ENCODE results near the gene FRRS1L.

FRRS1L gene

GRCh38 chr9:109164042-109164441 is 3.0 kb downstream of the FRRS1L start:
- no peak for TF ChIP-seq CTCF (IDR thresholded peaks at IDR 0.05; ENCODE audit: low read depth, low read length, missing control alignments)
- no peak for DNase-seq (ENCODE audit: extremely low read depth, low read depth)
- no peak overlapping the region for H3K4me3 ChIP-seq (replicated peaks; ENCODE audit: low read depth, low read length)

GRCh38 chr9:109163194-109163593 is 3.9 kb downstream of the FRRS1L start:
- DNase-seq (ENCODE audit: extremely low read depth, low read depth): no peak
- H3K4me3 ChIP-seq (replicated peaks; ENCODE audit: low read depth, low read length): no peak overlapping the region
- no peak for TF ChIP-seq CTCF (IDR thresholded peaks at IDR 0.05; ENCODE audit: low read depth, low read length, missing control alignments)

- no peak overlapping the region for H3K4me3 ChIP-seq (replicated peaks; ENCODE audit: low read depth, low read length)
- no peak for TF ChIP-seq CTCF (IDR thresholded peaks at IDR 0.05; ENCODE audit: low read depth, low read length, missing control alignments)
- DNase-seq (ENCODE audit: extremely low read depth, low read depth): no peak
Measured at GRCh38 chr9:109162677-109163076, 4.4 kb downstream of the FRRS1L start.

GRCh38 chr9:109161471-109161870 is 5.6 kb downstream of the FRRS1L start:
- no peak for DNase-seq (ENCODE audit: extremely low read depth, low read depth)
- TF ChIP-seq CTCF (IDR thresholded peaks at IDR 0.05; ENCODE audit: low read depth, low read length, missing control alignments): no peak
- H3K4me3 ChIP-seq (replicated peaks; ENCODE audit: low read depth, low read length): no peak overlapping the region

- TF ChIP-seq CTCF (IDR thresholded peaks at IDR 0.05; ENCODE audit: low read depth, low read length, missing control alignments): no peak
Measured at GRCh38 chr9:109159583-109159982, 7.5 kb downstream of the FRRS1L start.

GRCh38 chr9:109158651-109159050 is 8.4 kb downstream of the FRRS1L start:
- no peak for TF ChIP-seq CTCF (IDR thresholded peaks at IDR 0.05; ENCODE audit: low read depth, low read length, missing control alignments)
- DNase-seq (ENCODE audit: extremely low read depth, low read depth): peak; percentile 33
- no peak overlapping the region for H3K4me3 ChIP-seq (replicated peaks; ENCODE audit: low read depth, low read length)

More at GRCh38 chr9:109159583-109159982, 7.5 kb downstream of the FRRS1L start:
- no peak overlapping the region for H3K4me3 ChIP-seq (replicated peaks; ENCODE audit: low read depth, low read length)
- no peak for DNase-seq (ENCODE audit: extremely low read depth, low read depth)

GRCh38 chr9:109156708-109157107 is 10.3 kb downstream of the FRRS1L start:
- no peak overlapping the region for H3K4me3 ChIP-seq (replicated peaks; ENCODE audit: low read depth, low read length)
- no peak for DNase-seq (ENCODE audit: extremely low read depth, low read depth)
- no peak for TF ChIP-seq CTCF (IDR thresholded peaks at IDR 0.05; ENCODE audit: low read depth, low read length, missing control alignments)
